Ovary (tissue), 9 donors: ENCODE data around the gene UPF1. TPM values are rescaled to one million over a fixed set of nuclear protein-coding genes. Genes with fewer than 3 reads are reported as not detected.

ENCODE experiments used
- DNase-seq, 5 donors: peaks; one replicate each; pipeline ENCODE4 v3.0.0-alpha.2; 2019 to 2020
- H3K27ac ChIP-seq, 2 donors: fragments of 200-600 bp; one replicate each; pipeline versions ENCODE4 v1.5.1 to v1.8.0; 2019 to 2022
- H3K27me3 ChIP-seq: fragments of 200-600 bp; one replicate; pipeline ENCODE4 v1.8.0; 2022
- H3K36me3 ChIP-seq: fragments of 200-600 bp; sonication (generic); one replicate; pipeline ENCODE4 v1.5.1; 2019
- H3K4me1 ChIP-seq: one replicate; pipeline ENCODE4 v1.8.1; 2013; ENCODE audit warnings: mild to moderate bottlenecking, moderate library complexity; ENCODE audit not compliant: insufficient read depth
- H3K4me3 ChIP-seq: fragments of 200-600 bp; sonication (generic); one replicate; pipeline ENCODE4 v1.5.1; 2017
- H3K9me3 ChIP-seq, 2 donors: fragments of 200-600 bp in 1 of 2; sonication (generic) in 1 of 2; one replicate each; pipeline versions ENCODE4 v1.5.1 to v1.8.1; 2013 to 2019; ENCODE audit warnings: mild to moderate bottlenecking in 1 of 2, moderate library complexity in 1 of 2
- CTCF ChIP-seq, 3 donors: fragments of 450-650 bp in 2 of 3; fragments of 200-600 bp in 1 of 3; IDR thresholded peaks; one replicate each; pipeline versions ENCODE4 v1.5.1 to v1.8.0; 2016 to 2022; ENCODE audit warnings: antibody characterized with exemption in 3 of 3, mild to moderate bottlenecking in 1 of 3
- EP300 ChIP-seq: sonication (generic); formaldehyde crosslinking; IDR thresholded peaks from one replicate; pipeline ENCODE4 v1.6.1; 2017; ENCODE audit warnings: antibody characterized with exemption
- POLR2A ChIP-seq: fragments of 450-650 bp; IDR thresholded peaks from one replicate; pipeline ENCODE4 v1.6.1; 2017; ENCODE audit warnings: antibody characterized with exemption, mild to moderate bottlenecking, moderate library complexity
- WGBS, 3 donors: extraction: QIAGEN DNeasy Blood & Tissue Kit in 1 of 3; methylation state at CpG; one replicate each; pipeline versions ENCODE4 v1.1.5 to v1.1.7; 2013 to 2017; 5-methylcytosine and 5-hydroxymethylcytosine counted together
- intact Hi-C, 4 donors: fragments of 100-400 bp; cut with DNase I; formaldehyde crosslinking; loops; one replicate each; pipeline versions ENCODE4 v1.11.0 to v1.15.1; 2022 to 2023
- polyA plus RNA-seq, 2 donors: library from polyadenylated mRNA; stranded (reverse); fragments of 200-250 nt in 1 of 2; fragments of 350-450 nt in 1 of 2; fragmentation: Illumina TruSeq in 1 of 2; extraction: RNeasy Lipid Tissue Mini Kit (QIAGEN cat#74804) in 1 of 2; gene quantifications; one replicate each; pipeline ENCODE4 v1.2.3, GENCODE V29; 2013 to 2014
- total RNA-seq, 7 donors: library from RNA; depleted of rRNA in 2 of 7; stranded (reverse); fragments of >200 nt in 2 of 7; fragmentation: NEBNext Ultra II Directional in 3 of 7; extraction: Animal tissue kit (Norgen Biotek cat#: 25700) in 3 of 7; gene quantifications; one replicate each; pipeline versions ENCODE4 v1.1.0 to v1.2.4, GENCODE V29; 2016 to 2023
- donor health status: DM: no; HTN: no; CAD: no; lungs with moderate emphysema.
- donor health status: DM: no; HTN: no; CAD: no.
- donor health status: Bipolar disorder and iron deficiency.
- donor health status: DM: yes; HTN: yes; CAD: no.
- donor health status: DM: no; HTN: no; CAD: no.
- donor health status: DM: yes; HTN: yes; CAD: no.

Gene UPF1
- total and polyA plus RNA-seq, 9 donors: 35.4 to 89.0 (median 59.7) TPM

DNA sequence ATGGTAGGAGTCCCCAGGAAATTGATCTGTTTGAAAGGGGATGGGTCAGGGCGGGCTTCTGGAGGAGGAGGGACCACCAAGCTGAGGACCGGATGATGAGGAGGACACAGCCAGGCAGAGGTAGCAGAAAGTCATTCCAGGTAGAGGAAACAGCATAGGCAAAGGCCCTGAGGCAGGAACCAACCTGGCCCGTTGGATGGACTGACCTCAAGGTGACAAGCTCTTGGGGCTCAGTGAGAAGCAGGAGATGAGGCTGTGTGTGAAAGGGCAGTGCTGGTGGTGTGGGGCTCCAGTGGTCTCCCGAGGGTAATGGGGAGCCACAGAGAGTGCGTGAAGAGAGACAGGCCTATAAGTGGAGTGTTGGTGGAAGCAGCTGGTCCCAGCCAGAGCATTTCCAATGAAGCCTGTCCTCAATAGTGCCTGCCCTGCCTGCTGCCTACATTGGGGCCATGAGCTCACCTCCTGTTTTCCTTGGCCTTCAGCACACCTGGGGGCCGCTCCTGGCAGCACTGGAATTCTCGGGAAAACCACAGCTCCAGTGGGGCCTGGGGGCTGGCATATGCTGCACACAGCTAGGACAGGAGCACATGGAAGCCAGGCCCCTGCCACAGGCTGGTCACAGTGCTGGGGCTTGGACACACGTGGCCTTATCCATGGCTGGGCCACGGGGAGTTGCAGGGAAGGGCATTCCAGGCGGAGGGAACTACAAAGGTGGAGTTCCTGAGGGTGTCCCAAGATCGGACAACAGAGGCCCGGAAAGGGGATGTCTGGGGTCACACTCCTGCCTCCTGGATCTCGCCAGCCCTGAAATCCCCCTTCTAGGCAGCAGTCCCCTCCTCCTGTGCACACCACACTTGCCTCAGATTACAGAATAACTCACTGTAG, 38.4 kb upstream of the UPF1 start:
- WGBS, 3 donors: 68 to 74% (median 73%) methylated on average over 13 of the region's 13 CpGs
- Histone ChIP-seq H3K27ac (no peak overlapping the region), H3K36me3 (no peaks in the 10 kb centered on the region), H3K4me3 (no peak overlapping the region), H3K27me3 (peaks cover 5% of the 10 kb centered on the region), H3K9me3 (no peaks in the 10 kb centered on the region), H3K4me1 (peaks cover 5% of the 10 kb centered on the region)
- intact Hi-C loops: no loop called here
- no peak for TF ChIP-seq POLR2A
- no peak for TF ChIP-seq EP300
- TF ChIP-seq CTCF (IDR thresholded peaks at IDR 0.05): no peak
- no peak for DNase-seq

DNA sequence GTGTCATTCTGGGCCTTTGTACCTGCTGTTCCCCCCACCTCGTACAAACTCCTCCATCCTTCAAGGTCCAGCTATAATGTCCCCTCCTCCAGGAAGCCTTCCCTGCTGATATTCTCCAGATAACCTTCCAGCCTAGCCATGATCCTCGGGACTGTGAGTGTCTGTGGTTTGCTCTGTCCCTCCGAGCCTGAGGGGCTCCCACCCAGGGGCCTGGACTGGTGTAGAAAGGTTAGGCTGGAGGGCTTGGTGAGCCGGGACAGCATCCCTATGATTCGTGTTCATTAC, 37.8 kb upstream of the UPF1 start:
- WGBS, 3 donors: 63 to 65% (median 64%) methylated on average over 5 of the region's 5 CpGs
- H3K36me3 ChIP-seq: no peaks in the 10 kb centered on the region
- intact Hi-C loops: no loop called here
- H3K4me1 ChIP-seq: peaks cover 5% of the 10 kb centered on the region
- no peaks in the 10 kb centered on the region for H3K9me3 ChIP-seq
- H3K4me3 ChIP-seq: no peak overlapping the region
- no peak for DNase-seq
- H3K27me3 ChIP-seq: peaks cover 4% of the 10 kb centered on the region
- H3K27ac ChIP-seq: no peak overlapping the region
- TF ChIP-seq EP300: no peak
- no peak for TF ChIP-seq POLR2A
- TF ChIP-seq CTCF (IDR thresholded peaks at IDR 0.05): no peak

- TF ChIP-seq CTCF (IDR thresholded peaks at IDR 0.05): no peak
- no peak for TF ChIP-seq EP300
- TF ChIP-seq POLR2A: no peak
- DNase-seq: no peak
- Histone ChIP-seq H3K36me3 (no peaks in the 10 kb centered on the region), H3K27me3 (peaks cover 4% of the 10 kb centered on the region), H3K4me1 (peaks cover 2% of the 10 kb centered on the region), H3K4me3 (no peak overlapping the region), H3K27ac (no peak overlapping the region), H3K9me3 (no peaks in the 10 kb centered on the region)
- intact Hi-C loops: no loop called here
- WGBS, 3 donors: 89 to 94% (median 92%) methylated on average over 6 of the region's 6 CpGs
Observed at GRCh38 chr19:18794692-18795091, 37.1 kb upstream of the UPF1 start.

DNA sequence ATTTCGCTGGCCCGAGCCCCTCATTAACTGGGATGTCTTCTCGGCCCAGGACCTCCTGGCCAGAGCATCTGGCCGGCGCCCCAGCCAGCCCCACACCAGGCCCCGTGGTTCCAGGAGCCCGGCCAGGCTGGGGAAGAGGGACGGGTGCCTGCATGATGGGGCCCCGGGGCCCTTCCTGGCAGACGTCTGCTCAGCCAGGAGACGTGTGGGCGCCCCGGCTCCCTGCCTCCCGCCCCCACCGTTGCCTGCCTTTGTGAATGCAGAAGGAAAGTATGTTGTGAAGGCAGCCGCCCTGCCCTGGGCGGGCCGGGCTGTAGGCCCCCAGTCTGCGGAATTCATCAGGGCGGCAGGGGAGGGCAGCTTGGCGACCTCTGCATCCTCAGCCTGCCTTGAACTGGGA, 36.2 kb upstream of the UPF1 start:
- TF ChIP-seq CTCF (IDR thresholded peaks at IDR 0.05) (no peak), EP300 (no peak), POLR2A (no peak)
- WGBS, 3 donors: 3 to 8% (median 5%) methylated on average over 21 of the region's 21 CpGs
- H3K27ac ChIP-seq: no peak overlapping the region
- intact Hi-C loops: no loop called here
- H3K4me1 ChIP-seq: no peaks in the 10 kb centered on the region
- no peaks in the 10 kb centered on the region for H3K36me3 ChIP-seq
- H3K27me3 ChIP-seq: peaks cover 4% of the 10 kb centered on the region
- H3K9me3 ChIP-seq: no peaks in the 10 kb centered on the region
- no peak overlapping the region for H3K4me3 ChIP-seq
- DNase-seq: no peak
